Stimulated activated CD4-positive, alpha-beta T cell treated with anti-CD3 and anti-CD28 coated beads, Interleukin-4, amount 100 ng/mL, for 24 hours (primary cell): ENCODE results near the gene SPON2.

Source experiments
- DNase-seq: peaks from one replicate; pipeline ENCODE4 v3.0.0-alpha.2; 2020

Gene SPON2

GRCh38 chr4:1172228-1172851 is at the start of gene SPON2:
SPON2 (minus strand) TSS chr4:1172583.
- DNase-seq, result no peak

- DNase-seq, result no peak
Observed at GRCh38 chr4:1221155-1221870, 48.9 kb upstream of the SPON2 start.

GRCh38 chr4:1220566-1220965 is 48.2 kb upstream of the SPON2 start:
- DNase-seq, result no peak

GRCh38 chr4:1219566-1219950 is 47.2 kb upstream of the SPON2 start:
- DNase-seq, result no peak

GRCh38 chr4:1218634-1219565 is 46.5 kb upstream of the SPON2 start:
- DNase-seq, result no peak

GRCh38 chr4:1217366-1217765 is 45.0 kb upstream of the SPON2 start:
- DNase-seq, result no peak

GRCh38 chr4:1216869-1217294 is 44.5 kb upstream of the SPON2 start:
- peak; percentile 61 for DNase-seq

- DNase-seq, result no peak
Observed at GRCh38 chr4:1216076-1216614, 43.8 kb upstream of the SPON2 start.

- DNase-seq, result no peak
Observed at GRCh38 chr4:1215141-1216075, 43.0 kb upstream of the SPON2 start.

- no peak for DNase-seq
Observed at GRCh38 chr4:1214101-1215095, 42.0 kb upstream of the SPON2 start.

GRCh38 chr4:1213336-1213995 is 41.1 kb upstream of the SPON2 start:
- no peak for DNase-seq

- no peak for DNase-seq
Observed at GRCh38 chr4:1212546-1213335, 40.4 kb upstream of the SPON2 start.

GRCh38 chr4:1211891-1212545 is 39.6 kb upstream of the SPON2 start:
- no peak for DNase-seq

- no peak for DNase-seq
Observed at GRCh38 chr4:1211371-1211770, 39.0 kb upstream of the SPON2 start.

GRCh38 chr4:1210971-1211370 is 38.6 kb upstream of the SPON2 start:
- no peak for DNase-seq

GRCh38 chr4:1210241-1210841 is 38.0 kb upstream of the SPON2 start:
- no peak for DNase-seq

- DNase-seq, result no peak
Observed at GRCh38 chr4:1209821-1210220, 37.4 kb upstream of the SPON2 start.

- DNase-seq, result no peak
Observed at GRCh38 chr4:1208970-1209704, 36.8 kb upstream of the SPON2 start.
